SU-DHL-6 (cell line): ENCODE results near the gene BET1L.

ENCODE experiments used
- H2AFZ ChIP-seq: fragments of 200-600 bp; sonication (generic); 2 replicates; pipeline ENCODE4 v1.6.1; 2014; ENCODE audit warnings: low read depth, mild to moderate bottlenecking, moderate library complexity, mixed read lengths, antibody characterized with exemption, low read length; ENCODE audit not compliant: severe bottlenecking
- H3F3A ChIP-seq: fragments of 200-600 bp; shearing (Covaris generic); 2 replicates; pipeline ENCODE4 v1.6.0; 2016; ENCODE audit warnings: antibody characterized with exemption, mild to moderate bottlenecking; ENCODE audit not compliant: insufficient read depth
- H3K27ac ChIP-seq: fragments of 200-600 bp; sonication (generic); 2 replicates; pipeline ENCODE4 v1.5.1; 2016; ENCODE audit warnings: low read depth, mild to moderate bottlenecking, low read length, moderate library complexity, mixed read lengths
- H3K27me3 ChIP-seq: fragments of 200-600 bp; sonication (generic), shearing (Covaris generic); 2 replicates; pipeline ENCODE4 v1.6.0; 2014; ENCODE audit warnings: mild to moderate bottlenecking, low read length
- H3K36me3 ChIP-seq: fragments of 200-600 bp; sonication (generic); 2 replicates; pipeline ENCODE4 v1.6.1; 2014; ENCODE audit warnings: mild to moderate bottlenecking, low read length, mixed read lengths
- H3K4me2 ChIP-seq: fragments of 300-600, 200-600 bp; shearing (Covaris generic), sonication (generic); 2 replicates; pipeline ENCODE4 v1.6.0; 2014; ENCODE audit warnings: low read length, low read depth, mild to moderate bottlenecking; ENCODE audit not compliant: poor library complexity, severe bottlenecking
- H3K4me3 ChIP-seq: fragments of 200-600 bp; sonication (generic); 2 replicates; pipeline ENCODE4 v1.5.1; 2014; ENCODE audit warnings: antibody characterized with exemption, low read length, mild to moderate bottlenecking, mixed read lengths; ENCODE audit not compliant: insufficient read depth, poor library complexity, severe bottlenecking
- H3K79me2 ChIP-seq: fragments of 200-600 bp; sonication (generic); 2 replicates; pipeline ENCODE4 v1.6.1; 2014; ENCODE audit warnings: mild to moderate bottlenecking, low read length, moderate library complexity; ENCODE audit not compliant: insufficient read depth
- H3K9ac ChIP-seq: fragments of 200-600 bp; sonication (generic); 2 replicates; pipeline ENCODE4 v1.7.0; 2014; ENCODE audit warnings: mild to moderate bottlenecking, low read length
- H3K9me2 ChIP-seq: fragments of 200-600 bp; sonication (generic); replicated peaks from 2 replicates; pipeline ENCODE4 v1.6.1; 2014; ENCODE audit warnings: low read length; ENCODE audit not compliant: insufficient read depth
- H3K9me3 ChIP-seq: fragments of 200-600 bp; sonication (generic); 2 replicates; pipeline ENCODE4 v1.6.1; 2014; ENCODE audit warnings: low read length, mixed read lengths; ENCODE audit not compliant: insufficient read depth
- H4K20me1 ChIP-seq: fragments of 200-600 bp; sonication (generic); 2 replicates; pipeline ENCODE4 v1.6.1; 2014; ENCODE audit warnings: low read depth, mild to moderate bottlenecking, antibody characterized with exemption, low read length, moderate library complexity, mixed read lengths
- CTCF ChIP-seq: fragments of 200-600 bp; sonication (generic); IDR thresholded peaks from one replicate; pipeline ENCODE4 v1.5.1; 2017; ENCODE audit warnings: antibody characterized with exemption, mild to moderate bottlenecking, low read length, moderate library complexity; ENCODE audit not compliant: insufficient read depth, poor library complexity, severe bottlenecking
- EZH2phosphoT487 ChIP-seq: fragments of 200-600 bp; sonication (generic), shearing (Covaris generic); conservative IDR thresholded peaks from 2 replicates; pipeline ENCODE4 v1.6.1; 2018; ENCODE audit warnings: mild to moderate bottlenecking, antibody characterized with exemption, low read length, moderate library complexity, mixed read lengths

BET1L gene

GRCh38 chr11:207208-207862 lies at the start of gene BET1L, which contains the start of gene RIC8A:
Gene BET1L, minus strand, starts transcription at chr11:207399. Its CDS starts 78 bp downstream, at chr11:207321.
Gene RIC8A, plus strand, starts transcription at chr11:207708. Its CDS starts 1,147 bp downstream, at chr11:208855.
- peaks cover 30% of the 10 kb centered on the region for H3K79me2 ChIP-seq
- H2AFZ ChIP-seq, result peak within 1 kb of the TSS; percentile 21
- peak within 1 kb of the TSS; percentile 80 for H3K9ac ChIP-seq

GRCh38 chr11:255816-256215 lies 48.6 kb upstream of the BET1L start:
- Histone ChIP-seq H3K4me3 (no peak overlapping the region), H3K27ac (no peak overlapping the region)
- no peak for TF ChIP-seq CTCF
- no peak for TF ChIP-seq EZH2phosphoT487

More at GRCh38 chr11:207208-207862, at the start of gene BET1L, which contains the start of gene RIC8A:
- Histone ChIP-seq H3K27me3 (no peaks in the 10 kb centered on the region), H4K20me1 (no peaks in the 10 kb centered on the region; the same call in 1 of the 2 replicates), H3K27ac (peak within 1 kb of the TSS; percentile 94), H3K36me3 (no peaks in the 10 kb centered on the region), H3K4me2 (peak within 1 kb of the TSS; percentile 75), H3K9me2 (no peaks in the 10 kb centered on the region), H3K4me3 (peak within 1 kb of the TSS; percentile 74), H3F3A (peaks cover 9% of the 10 kb centered on the region), H3K9me3 (no peaks in the 10 kb centered on the region)
- TF ChIP-seq EZH2phosphoT487 (no peak), CTCF (no peak)

GRCh38 chr11:255176-255575 lies 48.0 kb upstream of the BET1L start:
- Histone ChIP-seq H3K9ac (no peak overlapping the region), H3K79me2 (no peaks in the 10 kb centered on the region), H3K9me2 (no peaks in the 10 kb centered on the region), H3K9me3 (no peaks in the 10 kb centered on the region), H3K36me3 (peaks cover 6% of the 10 kb centered on the region; the same call in 1 of the 2 replicates), H3K4me2 (no peak overlapping the region), H3K27ac (no peak overlapping the region), H3F3A (peaks cover 6% of the 10 kb centered on the region; the same call in 1 of the 2 replicates), H3K4me3 (no peak overlapping the region), H2AFZ (no peak overlapping the region), H4K20me1 (no peaks in the 10 kb centered on the region), H3K27me3 (no peaks in the 10 kb centered on the region)
- TF ChIP-seq CTCF (no peak), EZH2phosphoT487 (no peak)

More at GRCh38 chr11:255816-256215, 48.6 kb upstream of the BET1L start:
- Histone ChIP-seq H3K9me3 (no peaks in the 10 kb centered on the region), H3K27me3 (no peaks in the 10 kb centered on the region), H2AFZ (no peak overlapping the region), H3K79me2 (no peaks in the 10 kb centered on the region), H3K9me2 (no peaks in the 10 kb centered on the region), H4K20me1 (no peaks in the 10 kb centered on the region), H3K9ac (no peak overlapping the region), H3K36me3 (peaks cover 6% of the 10 kb centered on the region; the same call in 1 of the 2 replicates), H3F3A (peaks cover 6% of the 10 kb centered on the region; the same call in 1 of the 2 replicates), H3K4me2 (no peak overlapping the region)
